Common myeloid progenitor, CD34-positive (primary cell): Measurements from ENCODE around the gene MAPKAP1.

Experiments used
- CTCF ChIA-PET: fragments of 350-600 bp; sonication (Branson Sonifier 250); formaldehyde crosslinking; loops from one replicate; lab custom pipeline; 2021; ENCODE audit warnings: antibody characterized with exemption; lab: Charles Lee
- POLR2A ChIA-PET: fragments of 350-600 bp; sonication (Branson Sonifier 250); formaldehyde crosslinking; loops from one replicate; lab custom pipeline; 2021; ENCODE audit warnings: antibody characterized with exemption; lab: Charles Lee
- DNase-seq, 3 donors: peaks; one replicate each; pipeline versions ENCODE4 v3.0.0 to v3.0.0-alpha.2; 2013
- H3K27ac ChIP-seq, 2 experiments: 1 replicate in 1 of 2; 2 replicates in 1 of 2; pipeline ENCODE4 v1.7.0; 2013; ENCODE audit warnings: inconsistent platforms in 2 of 2, low read length in 2 of 2, mild to moderate bottlenecking in 2 of 2, low read depth in 1 of 2, moderate library complexity in 1 of 2; ENCODE audit not compliant: severe bottlenecking in 2 of 2, insufficient read depth in 1 of 2, poor library complexity in 1 of 2
- H3K27me3 ChIP-seq, 5 experiments: replicated peaks in 2 of 5; 1 replicate in 3 of 5; 2 replicates in 2 of 5; pipeline versions ENCODE4 v1.6.1 to v1.7.0; 2013; ENCODE audit warnings: low read length in 4 of 5, mild to moderate bottlenecking in 2 of 5, moderate library complexity in 2 of 5, inconsistent platforms in 1 of 5; ENCODE audit not compliant: insufficient read depth in 5 of 5, control insufficient read depth in 4 of 5
- H3K36me3 ChIP-seq, 4 experiments: 1 replicate in 2 of 4; 2 replicates in 2 of 4; pipeline versions ENCODE4 v1.6.1 to v1.7.0; 2013; ENCODE audit warnings: low read length in 3 of 4, control low read depth in 1 of 4, mild to moderate bottlenecking in 1 of 4; ENCODE audit not compliant: control insufficient read depth in 4 of 4, insufficient read depth in 4 of 4
- H3K4me1 ChIP-seq, 4 experiments: 1 replicate in 3 of 4; 2 replicates in 1 of 4; pipeline versions ENCODE4 v1.6.1 to v1.7.1; 2013; ENCODE audit warnings: low read length in 3 of 4, mild to moderate bottlenecking in 3 of 4, control low read depth in 1 of 4, inconsistent platforms in 1 of 4, moderate library complexity in 1 of 4; ENCODE audit not compliant: control insufficient read depth in 4 of 4, insufficient read depth in 4 of 4; ENCODE audit errors: control extremely low read depth in 1 of 4
- H3K4me3 ChIP-seq, 7 experiments: 1 replicate in 4 of 7; 2 replicates in 3 of 7; pipeline versions ENCODE4 v1.5.1 to v1.7.0; 2013; ENCODE audit warnings: mild to moderate bottlenecking in 7 of 7, low read length in 6 of 7, moderate library complexity in 6 of 7, inconsistent platforms in 2 of 7, low read depth in 2 of 7, control low read depth in 1 of 7; ENCODE audit not compliant: insufficient read depth in 4 of 7, control insufficient read depth in 1 of 7; ENCODE audit errors: extremely low read depth in 1 of 7
- H3K9me3 ChIP-seq, 5 experiments: 1 replicate in 4 of 5; 2 replicates in 1 of 5; pipeline versions ENCODE4 v1.6.1 to v1.7.1; 2013; ENCODE audit warnings: low read length in 4 of 5, mild to moderate bottlenecking in 2 of 5, inconsistent platforms in 1 of 5, low read depth in 1 of 5, moderate library complexity in 1 of 5; ENCODE audit not compliant: control insufficient read depth in 4 of 5, insufficient read depth in 2 of 5; ENCODE audit errors: control extremely low read depth in 1 of 5
- WGBS: methylation state at CpG from one replicate; pipeline ENCODE4 v1.1.5; 2013; ENCODE audit not compliant: insufficient coverage; 5-methylcytosine and 5-hydroxymethylcytosine counted together

The MAPKAP1 gene

GRCh38 chr9:125601961-125602360, 105.0 kb downstream of the MAPKAP1 start:
- DNase-seq = no peak
- ChIA-PET POLR2A (no interaction called here), CTCF (no interaction called here)
- Histone ChIP-seq H3K4me1 (no peaks in the 10 kb centered on the region), H3K27me3 (no peaks in the 10 kb centered on the region), H3K27ac (no peak overlapping the region), H3K36me3 (peaks cover 0 to 5% (median 2%) of the 10 kb centered on the region in 4 experiments), H3K4me3 (no peak overlapping the region), H3K9me3 (no peaks in the 10 kb centered on the region)
- WGBS = 100% methylated on average over 1 of the region's 7 CpGs

DNA sequence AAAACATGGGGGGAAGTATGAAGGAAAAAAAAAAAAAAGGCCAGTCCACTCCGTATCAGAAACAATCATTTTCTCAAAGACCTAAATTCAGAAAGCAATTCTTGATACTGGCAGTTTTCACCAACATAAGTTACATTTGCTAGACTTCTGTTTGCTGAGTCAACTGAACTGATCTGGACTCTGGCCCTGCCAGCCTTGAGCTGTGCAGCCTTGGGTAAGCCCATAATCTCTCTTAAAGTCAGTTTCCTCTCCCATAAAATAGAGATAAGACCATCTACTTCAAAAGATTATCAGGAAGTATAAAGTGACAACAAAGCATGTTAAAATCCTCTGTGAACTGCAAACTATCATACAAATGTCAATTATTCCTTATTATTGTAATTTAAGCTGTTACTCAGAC, 106.8 kb downstream of the MAPKAP1 start:
- Histone ChIP-seq H3K36me3 (peaks cover 0 to 6% (median 3%) of the 10 kb centered on the region in 4 experiments), H3K27me3 (no peaks in the 10 kb centered on the region), H3K9me3 (no peaks in the 10 kb centered on the region), H3K4me1 (no peaks in the 10 kb centered on the region), H3K4me3 (no peak overlapping the region), H3K27ac (no peak overlapping the region)
- WGBS = no CpG with 5 or more reads among the region's 1 CpG
- CTCF ChIA-PET = no interaction called here
- DNase-seq = peak in 1 of 3 donors; percentile 18
- POLR2A ChIA-PET = no interaction called here

GRCh38 chr9:125594223-125594610, 112.8 kb downstream of the MAPKAP1 start:
- no peak overlapping the region for H3K27ac ChIP-seq
- no peak for DNase-seq
- no peak overlapping the region for H3K4me3 ChIP-seq
- ChIA-PET POLR2A (interaction anchor here (0.7 kb wide), 1 partner anchor 743 kb away, joined by 4 read pairs; no protein-coding TSS in a partner anchor), CTCF (interaction anchor here (1.1 kb wide), 1 partner anchor 13 kb away, joined by 4 read pairs; no protein-coding TSS in a partner anchor)
- peaks cover 0 to 3% (median 1%) of the 10 kb centered on the region in 4 experiments for H3K36me3 ChIP-seq
- WGBS = 68% methylated on average over 3 of the region's 3 CpGs
- H3K9me3 ChIP-seq = no peaks in the 10 kb centered on the region
- no peaks in the 10 kb centered on the region for H3K27me3 ChIP-seq
- peaks cover 0 to 15% (median 11%) of the 10 kb centered on the region in 4 experiments for H3K4me1 ChIP-seq

DNA sequence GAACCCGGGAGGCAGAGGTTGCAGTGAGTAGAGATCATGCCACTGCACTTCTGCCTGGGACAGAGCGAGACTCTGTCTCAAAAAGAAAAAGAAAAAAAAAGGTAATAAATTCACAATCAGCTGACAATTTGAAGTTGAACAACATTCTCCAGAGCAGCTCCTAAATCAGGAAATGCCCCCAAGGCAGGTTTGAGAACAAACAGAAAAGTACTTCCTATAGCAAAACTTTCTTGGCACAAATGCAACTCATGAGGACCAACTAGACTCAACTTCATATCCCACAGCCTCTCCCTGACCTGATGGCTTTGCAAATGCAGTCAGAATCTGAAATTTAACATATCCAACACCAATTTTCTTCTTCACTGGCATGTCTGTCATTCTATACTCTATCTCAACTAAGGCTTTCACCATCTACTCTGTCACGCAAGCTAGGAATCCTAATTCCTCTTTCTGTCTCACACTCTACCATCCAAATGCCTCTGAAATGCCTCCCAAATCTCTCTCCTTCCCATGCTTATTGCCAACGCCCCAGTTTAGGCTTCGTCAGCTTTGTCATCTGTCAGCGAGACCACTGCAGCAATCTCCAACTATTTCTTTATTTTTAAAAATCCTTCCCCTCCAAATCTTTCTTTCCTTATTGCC, 113.3 kb downstream of the MAPKAP1 start:
- POLR2A ChIA-PET = interaction anchor here (0.7 kb wide), 1 partner anchor 744 kb away, joined by 4 read pairs; no protein-coding TSS in a partner anchor
- H3K4me3 ChIP-seq = peak overlapping the region in 1 of 7 experiments; percentile 20
- H3K36me3 ChIP-seq = peaks cover 0 to 3% (median 1%) of the 10 kb centered on the region in 4 experiments
- no peaks in the 10 kb centered on the region for H3K9me3 ChIP-seq
- no peak overlapping the region for H3K27ac ChIP-seq
- CTCF ChIA-PET = interaction anchor here (1.1 kb wide), 1 partner anchor 12 kb away, joined by 4 read pairs; no protein-coding TSS in a partner anchor
- peak in 2 of 3 donors; percentile 33 to 49 for DNase-seq
- 51% methylated on average over 3 of the region's 6 CpGs for WGBS
- peaks cover 0 to 15% (median 11%) of the 10 kb centered on the region in 4 experiments for H3K4me1 ChIP-seq
- H3K27me3 ChIP-seq = no peaks in the 10 kb centered on the region

DNA sequence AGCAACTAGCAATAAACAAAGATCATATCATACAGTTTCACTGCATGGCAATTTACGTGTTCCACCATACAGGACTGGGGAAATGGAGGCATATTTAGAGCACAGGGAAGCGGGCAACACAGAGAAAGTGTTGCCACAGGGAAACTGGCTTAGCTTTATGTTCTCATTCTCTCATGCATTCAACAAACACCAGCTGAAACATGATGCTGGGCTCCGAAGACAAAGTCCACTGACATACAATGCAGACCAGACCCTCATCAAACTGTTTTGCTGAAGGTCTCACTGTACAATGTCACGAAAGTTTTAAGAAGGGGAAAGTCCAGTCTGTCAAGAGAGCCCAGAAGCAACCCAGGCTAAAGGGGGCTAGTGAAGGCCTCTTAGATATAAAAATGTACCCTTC, 115.1 kb downstream of the MAPKAP1 start:
- WGBS = 100% methylated on average over 2 of the region's 4 CpGs
- Histone ChIP-seq H3K36me3 (peaks cover 0 to 3% (median 1%) of the 10 kb centered on the region in 4 experiments), H3K9me3 (no peaks in the 10 kb centered on the region), H3K4me1 (peaks cover 0 to 15% (median 11%) of the 10 kb centered on the region in 4 experiments), H3K27ac (no peak overlapping the region), H3K27me3 (no peaks in the 10 kb centered on the region), H3K4me3 (no peak overlapping the region)
- DNase-seq = no peak
- POLR2A ChIA-PET = no interaction called here
- CTCF ChIA-PET = interaction anchor here (1.0 kb wide), 2 partner anchors 32 to 47 kb away, joined by 3 read pairs; no protein-coding TSS in a partner anchor

GRCh38 chr9:125591245-125591644, 115.8 kb downstream of the MAPKAP1 start:
- Histone ChIP-seq H3K36me3 (peaks cover 0 to 3% (median 1%) of the 10 kb centered on the region in 4 experiments), H3K4me3 (no peak overlapping the region), H3K27me3 (no peaks in the 10 kb centered on the region), H3K9me3 (no peaks in the 10 kb centered on the region), H3K27ac (no peak overlapping the region), H3K4me1 (peaks cover 0 to 21% (median 15%) of the 10 kb centered on the region in 4 experiments)
- DNase-seq = no peak
- ChIA-PET CTCF (interaction anchor here (1.0 kb wide), 3 partner anchors 31 to 60 kb away, joined by 3 read pairs; no protein-coding TSS in a partner anchor), POLR2A (no interaction called here)
- 89% methylated on average over 1 of the region's 3 CpGs for WGBS

DNA sequence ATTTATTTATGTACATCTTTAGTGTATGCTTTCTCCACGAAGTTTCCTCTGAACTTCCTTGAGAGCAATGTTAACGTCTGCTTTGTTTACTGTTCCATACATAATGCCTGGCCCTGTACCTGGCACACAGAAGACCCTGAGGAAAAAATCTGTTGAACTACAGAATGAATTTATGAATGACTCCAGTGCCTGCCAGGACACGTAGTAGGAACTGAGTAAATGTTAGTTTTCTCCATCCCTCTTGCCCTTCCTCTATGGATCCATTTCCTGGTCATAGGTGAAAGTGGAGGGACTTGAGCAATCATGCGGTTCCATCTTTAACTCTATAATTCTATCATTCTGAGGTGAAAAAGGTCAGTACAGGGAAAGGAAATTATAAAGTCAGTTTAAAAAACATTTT, 117.7 kb downstream of the MAPKAP1 start:
- no peak for DNase-seq
- 73% methylated on average over 2 of the region's 4 CpGs for WGBS

More for the DNA sequence above, 117.7 kb downstream of the MAPKAP1 start:
- Histone ChIP-seq H3K27ac (no peak overlapping the region), H3K9me3 (no peaks in the 10 kb centered on the region), H3K4me3 (no peak overlapping the region), H3K36me3 (peaks cover 4 to 9% (median 8%) of the 10 kb centered on the region in 4 experiments), H3K4me1 (peaks cover 0 to 23% (median 17%) of the 10 kb centered on the region in 4 experiments), H3K27me3 (no peaks in the 10 kb centered on the region)
- POLR2A ChIA-PET = no interaction called here
- CTCF ChIA-PET = no interaction called here
